Measurements from ENCODE around the gene CLK4. TPM values are rescaled to one million over a fixed set of nuclear protein-coding genes. Genes with fewer than 3 reads are reported as not detected.

The CLK4 gene
- polyA plus RNA-seq, 2 of the 4 experiments (the other 2 are of a cell fraction) = 13.1 to 26.0 TPM

- no peak for TF ChIP-seq KDM1A (IDR thresholded peaks at IDR 0.05; ENCODE audit: low read depth)
- TF ChIP-seq NFE2L2 (conservative IDR thresholded peaks at IDR 0.05; ENCODE audit: low read length) = no peak
These were observed 15.6 kb upstream of the CLK4 start (continued) for GRCh38 chr5:178642351-178642909.

- Histone ChIP-seq H3K27ac (no peak overlapping the region), H3K4me2 (no peak overlapping the region), H3K4me3 (no peak overlapping the region), H3K9me3 (peaks cover 27% of the 10 kb centered on the region; the same call in 2 of the 3 replicates), H3K4me1 (no peaks in the 10 kb centered on the region)
- 27% methylated on average over 9 of the region's 9 CpGs for WGBS (ENCODE audit: missing lambda C conversion rate)
- ATAC-seq (no peak), DNase-seq (ENCODE audit: low read depth in 1 of 2, low spot score in 1 of 2) (no peak), FAIRE-seq (no peak)
- ChIA-PET POLR2A (no interaction called here), CTCF (interaction anchor here (1.0 kb wide), 1 partner anchor 35 kb away, joined by 3 read pairs; no protein-coding TSS in a partner anchor)
- TF ChIP-seq RCOR1 (IDR thresholded peaks at IDR 0.05; ENCODE audit: low read depth, low read length) (no peak), BHLHE40 (IDR thresholded peaks at IDR 0.05; ENCODE audit: low read depth, low read length) (no peak), JUN (IDR thresholded peaks at IDR 0.05) (no peak), CHD2 (IDR thresholded peaks at IDR 0.05; ENCODE audit: low read length, partially characterized antibody) (no peak), HOXB5 (CRISPR knock-in tag; IDR thresholded peaks at IDR 0.05) (no peak), KDM1A (IDR thresholded peaks at IDR 0.05; ENCODE audit: low read depth) (no peak), E2F6 (IDR thresholded peaks at IDR 0.05; ENCODE audit: borderline replicate concordance, low read depth) (no peak), EHMT2 (IDR thresholded peaks at IDR 0.05; ENCODE audit: low read depth) (no peak), ZNF302 (CRISPR knock-in tag; IDR thresholded peaks at IDR 0.05) (no peak), EP300 (IDR thresholded peaks at IDR 0.05) (no peak), FOSL2 (IDR thresholded peaks at IDR 0.05) (no peak), FOSL2 (CRISPR knock-in tag; IDR thresholded peaks at IDR 0.05) (no peak), HOXB13 (CRISPR knock-in tag; IDR thresholded peaks at IDR 0.05; ENCODE audit: low read depth) (no peak), TP53 (CRISPR knock-in tag; IDR thresholded peaks at IDR 0.05) (no peak), RFX5 (IDR thresholded peaks at IDR 0.05) (no peak), ZFP36 (IDR thresholded peaks at IDR 0.05; ENCODE audit: borderline replicate concordance, partially characterized antibody) (no peak), ZSCAN20 (CRISPR knock-in tag; IDR thresholded peaks at IDR 0.05) (no peak), RAD21 (conservative IDR thresholded peaks at IDR 0.05 in 1 of 2, IDR thresholded peaks at IDR 0.05 in 1 of 2) (no peak), MYC (IDR thresholded peaks at IDR 0.05; ENCODE audit: borderline replicate concordance, low read length) (no peak)
- TF ChIP-seq, protein P1, sequence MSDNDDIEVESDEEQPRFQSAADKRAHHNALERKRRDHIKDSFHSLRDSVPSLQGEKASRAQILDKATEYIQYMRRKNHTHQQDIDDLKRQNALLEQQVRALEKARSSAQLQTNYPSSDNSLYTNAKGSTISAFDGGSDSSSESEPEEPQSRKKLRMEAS (IDR thresholded peaks at IDR 0.05) = no peak
- TF ChIP-seq, protein P2, sequence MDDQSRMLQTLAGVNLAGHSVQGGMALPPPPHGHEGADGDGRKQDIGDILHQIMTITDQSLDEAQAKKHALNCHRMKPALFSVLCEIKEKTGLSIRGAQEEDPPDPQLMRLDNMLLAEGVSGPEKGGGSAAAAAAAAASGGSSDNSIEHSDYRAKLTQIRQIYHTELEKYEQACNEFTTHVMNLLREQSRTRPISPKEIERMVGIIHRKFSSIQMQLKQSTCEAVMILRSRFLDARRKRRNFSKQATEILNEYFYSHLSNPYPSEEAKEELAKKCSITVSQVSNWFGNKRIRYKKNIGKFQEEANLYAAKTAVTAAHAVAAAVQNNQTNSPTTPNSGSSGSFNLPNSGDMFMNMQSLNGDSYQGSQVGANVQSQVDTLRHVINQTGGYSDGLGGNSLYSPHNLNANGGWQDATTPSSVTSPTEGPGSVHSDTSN (IDR thresholded peaks at IDR 0.05) = no peak
These were observed 14.9 kb upstream of the CLK4 start for GRCh38 chr5:178641711-178642110.

GRCh38 chr5:178640331-178641045 is 13.6 kb upstream of the CLK4 start:
- TF ChIP-seq NR3C1 (IDR thresholded peaks at IDR 0.05) = no peak
- no peak for TF ChIP-seq RNF2 (IDR thresholded peaks at IDR 0.05; ENCODE audit: borderline replicate concordance, low read depth)
- TF ChIP-seq KDM5A (IDR thresholded peaks at IDR 0.05) = no peak
- TF ChIP-seq USF2 (IDR thresholded peaks at IDR 0.05) = no peak
- TF ChIP-seq EHMT2 (IDR thresholded peaks at IDR 0.05; ENCODE audit: low read depth) = no peak
- TF ChIP-seq, protein P3, sequence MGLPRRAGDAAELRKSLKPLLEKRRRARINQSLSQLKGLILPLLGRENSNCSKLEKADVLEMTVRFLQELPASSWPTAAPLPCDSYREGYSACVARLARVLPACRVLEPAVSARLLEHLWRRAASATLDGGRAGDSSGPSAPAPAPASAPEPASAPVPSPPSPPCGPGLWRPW (IDR thresholded peaks at IDR 0.05) = no peak
- no peak for TF ChIP-seq POLR2AphosphoS2 (conservative IDR thresholded peaks at IDR 0.05; ENCODE audit: low read length)
- no peak for TF ChIP-seq CHD2 (IDR thresholded peaks at IDR 0.05; ENCODE audit: low read length, partially characterized antibody)
- TF ChIP-seq, protein P4, sequence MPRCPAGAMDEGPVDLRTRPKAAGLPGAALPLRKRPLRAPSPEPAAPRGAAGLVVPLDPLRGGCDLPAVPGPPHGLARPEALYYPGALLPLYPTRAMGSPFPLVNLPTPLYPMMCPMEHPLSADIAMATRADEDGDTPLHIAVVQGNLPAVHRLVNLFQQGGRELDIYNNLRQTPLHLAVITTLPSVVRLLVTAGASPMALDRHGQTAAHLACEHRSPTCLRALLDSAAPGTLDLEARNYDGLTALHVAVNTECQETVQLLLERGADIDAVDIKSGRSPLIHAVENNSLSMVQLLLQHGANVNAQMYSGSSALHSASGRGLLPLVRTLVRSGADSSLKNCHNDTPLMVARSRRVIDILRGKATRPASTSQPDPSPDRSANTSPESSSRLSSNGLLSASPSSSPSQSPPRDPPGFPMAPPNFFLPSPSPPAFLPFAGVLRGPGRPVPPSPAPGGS (IDR thresholded peaks at IDR 0.05) = no peak
- no peak for TF ChIP-seq BHLHE40 (IDR thresholded peaks at IDR 0.05; ENCODE audit: low read depth, low read length)
- no peak for TF ChIP-seq ZC3H11A (IDR thresholded peaks at IDR 0.05)
- no peak for TF ChIP-seq SREBF2 (IDR thresholded peaks at IDR 0.05)
- no peak for TF ChIP-seq NFE2L2 (conservative IDR thresholded peaks at IDR 0.05; ENCODE audit: low read length)
- no peak for TF ChIP-seq EP300 (IDR thresholded peaks at IDR 0.05)
- H3K4me1 ChIP-seq = no peaks in the 10 kb centered on the region
- no peak overlapping the region for H3K4me3 ChIP-seq
- CTCF ChIA-PET = no interaction called here
- ATAC-seq (no peak), DNase-seq (ENCODE audit: low read depth in 1 of 2, low spot score in 1 of 2) (no peak), FAIRE-seq (no peak)
- H3K27ac ChIP-seq = no peak overlapping the region
- 53% methylated on average over 13 of the region's 13 CpGs for WGBS (ENCODE audit: missing lambda C conversion rate)
- H3K9me3 ChIP-seq = peaks cover 20% of the 10 kb centered on the region; the same call in 2 of the 3 replicates
- H3K4me2 ChIP-seq = no peak overlapping the region
- POLR2A ChIA-PET = no interaction called here
